Medulla oblongata (tissue), 1 donor: Measurements from ENCODE around the gene P2RX7.

Source experiments
- DNase-seq: peaks from one replicate; pipeline ENCODE4 v3.0.0-alpha.2; 2015; ENCODE audit errors: extremely low spot score

Gene P2RX7

GRCh38 chr12:121132601-121133481, at the start of gene P2RX7:
TSS of gene P2RX7 (plus strand) at chr12:121132876. CDS start at chr12:121132971, 95 bp downstream.
- peak; percentile 98 for DNase-seq

DNA sequence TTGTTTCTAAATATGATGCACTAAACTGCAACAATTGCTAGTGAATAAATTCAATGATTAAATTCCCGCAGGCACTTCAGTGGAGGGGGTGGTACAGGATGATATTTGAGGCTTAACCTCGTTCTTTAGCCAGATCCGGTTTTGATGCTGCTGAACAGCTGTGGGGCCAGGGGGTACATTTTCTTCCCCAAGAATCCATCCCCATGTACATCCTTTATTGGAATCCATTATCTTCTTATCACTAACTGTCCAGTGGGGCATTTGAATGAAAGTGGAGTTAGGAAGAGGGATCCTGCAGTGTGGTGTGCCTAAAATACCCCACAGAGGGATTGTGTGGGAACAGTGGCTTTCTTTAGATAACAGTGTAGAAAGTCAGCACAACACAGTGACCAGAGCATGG, 48.4 kb upstream of the P2RX7 start:
- DNase-seq = no peak

DNA sequence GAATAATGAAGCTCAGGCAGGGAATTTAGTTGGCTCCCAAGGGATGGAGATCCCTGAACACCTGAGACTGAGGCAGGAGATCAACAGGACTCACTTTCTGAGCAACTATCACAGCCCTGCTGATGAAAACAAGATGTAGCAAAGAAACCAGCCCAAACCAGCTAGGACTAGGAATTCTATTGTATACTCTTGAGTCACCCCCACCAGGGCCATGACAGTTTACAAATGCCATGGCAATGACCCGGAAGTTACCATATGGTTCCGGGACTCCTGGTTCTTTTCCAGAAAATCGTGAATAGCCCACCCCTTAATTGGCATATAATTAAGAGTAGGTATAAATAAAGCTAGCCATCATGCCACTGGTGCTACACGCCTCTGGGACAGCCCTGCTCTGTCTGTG, 47.6 kb upstream of the P2RX7 start:
- no peak for DNase-seq

DNA sequence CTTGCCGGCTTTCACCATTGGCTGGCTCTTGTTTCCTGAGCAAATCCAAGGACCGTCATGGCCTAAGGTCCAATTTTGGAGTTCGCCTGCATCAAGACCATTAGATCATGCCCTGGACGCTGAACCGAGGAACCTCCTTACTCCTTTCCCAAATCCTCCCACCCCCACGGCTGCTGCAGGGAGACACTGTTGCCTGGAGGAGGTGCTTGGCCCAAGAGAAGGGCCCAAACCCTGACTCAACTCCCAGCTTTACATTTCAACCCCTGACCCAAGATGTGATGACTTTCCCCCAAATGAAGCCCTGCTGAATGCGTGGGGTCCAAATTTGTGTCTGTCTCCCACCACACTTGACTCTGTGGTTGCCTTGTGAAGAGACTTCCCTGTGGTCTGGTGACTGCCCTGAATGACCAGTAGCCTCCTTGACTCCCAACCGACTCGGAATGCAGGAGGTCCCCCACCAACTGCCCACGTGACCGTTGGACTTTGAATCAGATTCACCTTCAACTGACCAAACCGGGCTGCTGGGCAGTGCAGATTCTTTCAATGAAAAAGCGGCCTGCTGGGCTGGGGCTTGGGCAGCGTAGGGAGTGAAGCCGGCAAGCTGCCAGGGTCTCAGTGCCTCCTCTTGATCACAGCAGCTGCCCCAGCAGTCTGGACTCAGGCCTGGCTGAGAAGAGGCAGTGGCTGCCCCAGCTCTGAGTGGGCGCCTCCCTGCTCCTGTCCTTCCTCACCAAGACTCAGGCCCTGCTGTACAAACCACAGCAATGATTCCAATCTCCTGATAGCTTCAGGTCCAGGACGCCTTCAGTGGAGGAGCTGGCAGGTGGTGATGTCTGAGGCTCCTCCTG, 46.9 kb upstream of the P2RX7 start:
- no peak for DNase-seq

DNA sequence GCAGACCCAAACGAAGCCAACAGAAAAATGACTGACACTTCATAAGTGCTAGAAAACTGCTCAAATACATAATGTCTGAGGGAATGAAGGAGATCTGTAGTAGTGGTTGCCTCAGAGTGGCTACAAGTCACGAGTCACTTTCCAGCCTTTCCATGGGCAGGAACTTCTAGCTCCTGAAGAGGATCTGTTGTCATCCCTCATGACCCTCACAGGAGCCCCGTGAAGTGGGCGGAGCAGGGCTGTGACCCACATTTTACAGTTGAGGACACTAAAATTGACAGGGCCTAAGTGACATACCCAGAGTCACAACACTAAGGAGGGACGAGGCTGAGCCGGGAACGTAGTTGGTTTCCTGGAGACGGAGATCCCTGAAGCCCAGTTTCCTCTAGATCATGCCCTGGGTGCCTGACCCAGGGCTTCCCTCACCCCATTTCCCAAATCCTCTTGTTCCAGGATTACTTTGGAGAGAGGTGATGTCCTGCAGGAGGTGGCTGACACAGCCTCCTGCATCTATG, 45.8 kb upstream of the P2RX7 start:
- no peak for DNase-seq

DNA sequence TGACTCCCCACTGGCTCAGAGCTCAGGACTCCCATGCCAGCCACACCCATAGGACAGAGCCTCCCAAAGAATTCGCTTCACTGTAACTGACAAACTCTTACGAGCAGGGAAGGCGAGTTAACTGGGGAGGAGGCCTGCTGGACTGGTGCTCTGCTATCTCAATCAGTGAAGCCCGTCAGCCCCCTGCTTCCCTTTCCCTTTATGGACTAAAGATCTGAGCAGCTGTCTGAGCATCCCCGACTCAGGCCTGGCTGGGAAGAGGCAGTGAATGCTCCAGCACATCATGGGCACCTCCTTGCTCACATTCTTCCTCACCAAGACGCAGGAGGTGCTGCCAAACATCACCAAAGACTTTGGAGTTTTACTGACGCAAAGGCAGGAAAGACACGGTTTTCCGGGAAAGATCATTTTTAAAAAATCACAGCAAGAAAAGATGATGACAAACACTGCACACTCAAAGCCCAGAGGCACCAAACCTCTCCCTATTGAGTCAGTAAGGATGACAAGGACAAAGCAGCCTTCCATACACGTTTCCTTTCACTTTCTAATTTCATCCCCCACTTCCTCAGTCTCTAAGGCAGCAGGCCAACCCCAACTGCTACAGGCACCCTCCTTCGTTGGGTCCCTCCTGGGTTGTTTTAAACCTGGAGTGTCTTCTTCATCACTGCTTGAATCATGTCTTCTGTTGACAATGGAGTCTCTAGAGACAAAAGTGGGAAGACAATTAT, 45.0 kb upstream of the P2RX7 start:
- DNase-seq = no peak

DNA sequence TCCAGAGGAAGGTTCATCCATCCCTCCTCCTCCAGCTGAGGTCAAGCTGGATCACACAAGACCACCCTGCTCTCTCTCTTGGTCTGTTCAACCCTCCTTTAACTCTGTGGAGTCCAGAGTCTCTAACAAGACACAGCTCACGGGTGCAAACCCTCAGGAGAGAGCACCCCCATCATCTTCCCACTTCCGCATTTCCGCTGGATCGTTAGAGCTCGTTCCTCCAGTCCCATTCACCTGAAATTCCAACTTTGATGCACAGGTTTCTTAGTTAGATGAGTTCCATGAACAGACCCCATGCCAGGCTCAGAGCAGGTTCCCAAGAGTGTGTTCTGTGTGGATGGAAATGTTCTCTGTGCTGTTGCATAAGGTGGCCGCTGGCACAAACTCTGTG, 44.5 kb upstream of the P2RX7 start:
- DNase-seq = no peak

DNA sequence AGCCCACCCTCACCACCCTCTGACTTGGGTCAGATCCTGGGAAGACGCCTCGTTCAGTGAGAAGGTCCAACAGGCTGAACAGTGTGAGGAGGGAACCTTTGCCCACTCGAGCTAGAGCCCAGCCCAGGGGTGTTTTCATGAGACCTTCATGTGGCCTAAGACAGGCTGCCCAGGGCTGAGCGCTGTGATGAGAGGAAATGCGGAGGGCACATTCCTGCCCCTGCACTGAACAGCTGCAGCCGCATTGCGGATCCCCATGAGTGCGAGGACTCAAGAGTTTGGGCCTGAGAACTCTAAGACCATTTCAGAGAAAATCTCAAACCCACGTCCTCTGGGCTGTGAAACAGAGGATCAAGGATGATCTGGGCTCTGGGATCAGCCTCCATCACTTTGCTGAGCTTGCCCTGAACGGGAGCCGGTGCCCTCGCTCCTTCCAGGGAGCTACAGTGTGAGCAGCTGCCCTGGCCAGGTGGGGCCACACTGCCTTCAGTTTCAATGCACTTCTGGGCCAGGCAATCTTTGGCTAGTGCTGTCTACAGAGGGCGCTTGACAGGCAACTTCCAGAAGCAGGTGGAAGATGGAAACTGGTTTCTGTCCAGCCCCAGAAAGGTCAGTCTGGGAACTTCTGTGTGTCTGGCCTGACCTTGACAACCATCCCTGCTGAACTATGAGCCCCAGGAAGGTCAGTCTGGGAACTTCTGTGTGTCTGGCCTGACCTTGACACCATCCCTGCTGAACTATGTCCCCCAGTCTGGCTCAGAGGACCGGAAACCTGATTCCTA, 43.5 kb upstream of the P2RX7 start:
- no peak for DNase-seq

- DNase-seq = no peak
Measured at GRCh38 chr12:121089813-121090430, 42.8 kb upstream of the P2RX7 start.

GRCh38 chr12:121090586-121091514, 41.8 kb upstream of the P2RX7 start:
- no peak for DNase-seq

GRCh38 chr12:121092034-121092433, 40.6 kb upstream of the P2RX7 start:
- DNase-seq = no peak

DNA sequence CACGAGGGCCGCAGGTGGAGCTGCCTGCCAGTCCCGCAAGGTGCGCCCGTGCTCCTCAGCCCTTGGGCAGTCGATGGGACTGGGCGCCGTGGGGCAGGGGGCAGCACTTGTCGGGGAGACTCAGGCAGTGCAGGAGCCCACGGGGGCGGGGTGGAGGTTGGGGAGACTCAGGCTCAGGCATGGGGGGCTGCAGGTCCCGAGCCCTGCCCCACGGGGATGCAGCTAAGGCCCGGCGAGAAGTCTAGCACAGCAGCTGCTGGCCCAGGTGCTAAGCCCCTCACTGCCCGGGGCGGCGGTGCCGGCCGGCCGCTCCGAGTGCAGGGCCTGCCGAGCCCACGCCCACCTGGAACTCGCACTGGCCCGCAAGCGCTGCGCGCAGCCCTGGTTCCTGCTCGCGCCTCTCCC, 39.2 kb upstream of the P2RX7 start:
- no peak for DNase-seq

GRCh38 chr12:121095544-121096198, 37.0 kb upstream of the P2RX7 start:
- DNase-seq = peak; percentile 65

DNA sequence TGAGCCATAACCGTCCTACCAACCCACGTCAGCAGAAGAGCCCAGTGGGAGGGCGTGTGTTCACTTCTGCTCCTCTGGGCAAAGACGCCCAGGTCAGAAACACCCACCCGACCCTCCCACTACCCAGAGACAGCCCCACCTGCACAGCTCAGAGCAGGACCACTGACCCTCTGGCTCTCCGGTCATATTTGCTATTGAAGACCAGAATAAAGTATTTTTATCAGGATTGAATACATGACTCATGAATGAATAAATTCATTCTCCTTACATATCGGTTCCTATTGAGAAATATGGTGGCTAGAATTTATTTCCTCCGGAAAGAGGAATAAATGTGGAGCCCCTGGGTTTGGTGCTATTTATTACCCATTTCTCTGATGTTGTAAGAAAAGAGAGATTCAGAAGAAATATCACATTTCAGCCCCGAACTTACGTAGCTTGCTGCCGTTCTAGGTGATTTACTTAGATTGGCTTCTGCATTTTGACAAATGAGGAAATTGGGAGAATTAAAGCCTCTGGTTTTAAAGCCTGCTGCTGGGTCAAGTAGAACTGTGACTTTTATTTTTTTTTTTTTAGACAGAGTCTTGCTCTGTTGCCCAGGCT, 36.4 kb upstream of the P2RX7 start:
- no peak for DNase-seq

DNA sequence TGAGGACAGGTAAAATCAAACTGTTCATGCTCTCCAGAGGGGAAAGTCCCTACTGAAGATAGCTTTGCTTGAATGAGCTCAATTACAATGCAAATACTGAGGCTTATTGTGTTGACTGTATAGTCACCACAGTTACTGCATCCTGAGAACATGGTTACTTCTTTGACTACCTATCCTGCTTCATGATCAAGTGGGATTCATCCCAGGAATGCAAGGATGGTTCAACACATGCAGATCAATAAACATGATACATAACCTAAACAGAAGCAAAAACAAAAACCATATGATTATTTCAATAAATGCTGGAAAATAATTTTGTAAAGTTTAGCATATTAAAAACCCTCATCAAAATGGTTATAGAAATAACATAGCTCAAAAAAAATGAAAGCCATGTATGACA, 32.9 kb upstream of the P2RX7 start:
- DNase-seq = no peak

- DNase-seq = no peak
Measured at GRCh38 chr12:121102307-121102706, 30.4 kb upstream of the P2RX7 start.

GRCh38 chr12:121107681-121108080, 25.0 kb upstream of the P2RX7 start:
- DNase-seq = no peak

DNA sequence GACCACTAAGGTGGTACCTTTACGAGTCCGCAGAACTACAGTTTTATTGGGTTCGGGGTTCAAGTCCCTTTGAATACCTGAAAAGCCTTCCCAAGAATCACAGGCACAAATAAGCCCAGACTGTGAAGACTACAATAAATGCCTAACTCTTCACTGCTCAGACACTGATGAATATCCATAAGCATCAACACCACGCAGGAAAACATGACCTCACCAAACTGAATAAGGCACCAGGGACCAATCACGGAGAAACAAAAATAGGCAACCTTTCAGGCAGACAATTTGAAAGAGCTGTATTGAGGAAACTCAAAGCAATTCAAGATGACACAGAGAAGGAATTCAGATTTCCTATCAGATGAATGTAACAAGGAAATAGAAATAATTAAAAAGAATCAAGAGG, 24.2 kb upstream of the P2RX7 start:
- DNase-seq = no peak
